ENCODE measurements around the gene LSM3.

LSM3 gene

GRCh38 chr3:14244521-14245247, 66.1 kb downstream of the LSM3 start:
- no peak overlapping the region for H3K4me3 ChIP-seq (ENCODE audit: control insufficient read depth, low read depth, low read length)
- TF ChIP-seq CTCF (IDR thresholded peaks at IDR 0.05; ENCODE audit: control insufficient read depth, insufficient read depth, low read depth, low read length, missing control alignments), result no peak
- no peak for DNase-seq (ENCODE audit: low read depth)

- no peak for TF ChIP-seq CTCF (IDR thresholded peaks at IDR 0.05; ENCODE audit: control insufficient read depth, insufficient read depth, low read depth, low read length, missing control alignments)
- DNase-seq (ENCODE audit: low read depth), result no peak
- no peak overlapping the region for H3K4me3 ChIP-seq (ENCODE audit: control insufficient read depth, low read depth, low read length)
Measured at GRCh38 chr3:14245248-14245639, 66.6 kb downstream of the LSM3 start.

- no peak for DNase-seq (ENCODE audit: low read depth)
- H3K4me3 ChIP-seq (ENCODE audit: control insufficient read depth, low read depth, low read length), result no peak overlapping the region
- no peak for TF ChIP-seq CTCF (IDR thresholded peaks at IDR 0.05; ENCODE audit: control insufficient read depth, insufficient read depth, low read depth, low read length, missing control alignments)
Measured at GRCh38 chr3:14245822-14246221, 67.2 kb downstream of the LSM3 start.

GRCh38 chr3:14246414-14246813, 67.8 kb downstream of the LSM3 start:
- DNase-seq (ENCODE audit: low read depth), result no peak
- TF ChIP-seq CTCF (IDR thresholded peaks at IDR 0.05; ENCODE audit: control insufficient read depth, insufficient read depth, low read depth, low read length, missing control alignments), result no peak
- no peak overlapping the region for H3K4me3 ChIP-seq (ENCODE audit: control insufficient read depth, low read depth, low read length)

GRCh38 chr3:14248477-14248848, 69.8 kb downstream of the LSM3 start:
- DNase-seq (ENCODE audit: low read depth), result no peak
- H3K4me3 ChIP-seq (ENCODE audit: control insufficient read depth, low read depth, low read length), result no peak overlapping the region
- no peak for TF ChIP-seq CTCF (IDR thresholded peaks at IDR 0.05; ENCODE audit: control insufficient read depth, insufficient read depth, low read depth, low read length, missing control alignments)

GRCh38 chr3:14248849-14249523, 70.4 kb downstream of the LSM3 start:
- TF ChIP-seq CTCF (IDR thresholded peaks at IDR 0.05; ENCODE audit: control insufficient read depth, insufficient read depth, low read depth, low read length, missing control alignments), result no peak
- no peak overlapping the region for H3K4me3 ChIP-seq (ENCODE audit: control insufficient read depth, low read depth, low read length)
- DNase-seq (ENCODE audit: low read depth), result no peak

Measured in AG09309 (cell line).